CD14-positive monocyte (primary cell): ENCODE results near the gene PTPRC. TPM values are rescaled to one million over a fixed set of nuclear protein-coding genes. Genes with fewer than 3 reads are reported as not detected.
A peak's percentile ranks its signal among the peaks of the same experiment; 100 is the strongest.

Experiments
- DNase-seq, 3 donors: peaks; one replicate each; pipeline ENCODE4 v3.0.0-alpha.2; 2011 to 2022
- H2AFZ ChIP-seq: 2 replicates; pipeline ENCODE4 v1.6.0; 2012; ENCODE audit warnings: mild to moderate bottlenecking, low read depth, low read length, inconsistent platforms; ENCODE audit not compliant: insufficient read depth, poor library complexity, severe bottlenecking
- H3K27ac ChIP-seq, 2 donors: 1 replicate in 1 of 2; 2 replicates in 1 of 2; pipeline ENCODE4 v1.5.1; 2012 to 2013; ENCODE audit warnings: low read length in 2 of 2, control low read depth in 1 of 2, inconsistent platforms in 1 of 2, low read depth in 1 of 2, mild to moderate bottlenecking in 1 of 2
- H3K27me3 ChIP-seq, 2 donors: one replicate each; pipeline versions ENCODE4 v1.6.0 to v1.6.1; 2011 to 2013; ENCODE audit warnings: low read length in 2 of 2; ENCODE audit not compliant: control insufficient read depth in 2 of 2, insufficient read depth in 2 of 2
- H3K36me3 ChIP-seq, 2 donors: replicated peaks in 1 of 2; 1 replicate in 1 of 2; 2 replicates in 1 of 2; pipeline versions ENCODE4 v1.5.1 to v1.6.1; 2012 to 2013; ENCODE audit warnings: low read length in 2 of 2, control low read depth in 1 of 2, inconsistent platforms in 1 of 2, mild to moderate bottlenecking in 1 of 2; ENCODE audit not compliant: insufficient read depth in 2 of 2, control insufficient read depth in 1 of 2
- H3K4me1 ChIP-seq, 2 donors: 1 replicate in 1 of 2; 2 replicates in 1 of 2; pipeline versions ENCODE4 v1.5.1 to v1.6.1; 2012 to 2013; ENCODE audit warnings: low read length in 2 of 2, control low read depth in 1 of 2, inconsistent platforms in 1 of 2, mild to moderate bottlenecking in 1 of 2, moderate library complexity in 1 of 2; ENCODE audit not compliant: insufficient read depth in 2 of 2, control insufficient read depth in 1 of 2
- H3K4me2 ChIP-seq: replicated peaks from 2 replicates; pipeline ENCODE3; 2012; ENCODE audit warnings: low read length, moderate library complexity, mild to moderate bottlenecking; ENCODE audit not compliant: poor library complexity, severe bottlenecking; ENCODE audit errors: extremely low read depth
- H3K4me3 ChIP-seq, 3 experiments: fragments of 200-600 bp in 1 of 3; sonication (generic) in 1 of 3; replicated peaks in 1 of 3; 1 replicate in 2 of 3; 2 replicates in 1 of 3; pipeline ENCODE4 v1.5.1; 2011 to 2013; ENCODE audit warnings: low read length in 3 of 3, mild to moderate bottlenecking in 3 of 3, control low read depth in 2 of 3, low read depth in 2 of 3, inconsistent platforms in 1 of 3, moderate library complexity in 1 of 3
- H3K79me2 ChIP-seq: 2 replicates; pipeline ENCODE4 v1.6.0; 2012; ENCODE audit warnings: mild to moderate bottlenecking, control low read depth, inconsistent platforms, low read length, moderate library complexity; ENCODE audit not compliant: insufficient read depth
- H3K9ac ChIP-seq: 2 replicates; pipeline ENCODE4 v1.6.0; 2017; ENCODE audit warnings: low read length, mild to moderate bottlenecking; ENCODE audit not compliant: insufficient read depth, poor library complexity, severe bottlenecking
- H3K9me3 ChIP-seq, 2 donors: replicated peaks in 1 of 2; 1 replicate in 1 of 2; 2 replicates in 1 of 2; pipeline versions ENCODE4 v1.5.1 to v1.6.1; 2012 to 2013; ENCODE audit warnings: low read length in 2 of 2, control low read depth in 1 of 2; ENCODE audit not compliant: control insufficient read depth in 1 of 2, insufficient read depth in 1 of 2
- H4K20me1 ChIP-seq: 2 replicates; pipeline ENCODE4 v1.6.0; 2012; ENCODE audit warnings: mild to moderate bottlenecking, low read length, control low read depth, moderate library complexity; ENCODE audit not compliant: insufficient read depth
- H3K27ac Mint-ChIP-seq, 7 donors: one replicate each; pipeline ENCODE4 v1.8.0; 2020; ENCODE audit warnings: mild to moderate bottlenecking in 7 of 7, mixed read lengths in 7 of 7, moderate library complexity in 6 of 7, inconsistent platforms in 2 of 7
- H3K27me3 Mint-ChIP-seq, 3 donors: one replicate each; pipeline ENCODE4 v1.8.0; 2021 to 2022; ENCODE audit warnings: low read depth in 3 of 3, mild to moderate bottlenecking in 3 of 3, mixed read lengths in 3 of 3, moderate library complexity in 3 of 3, inconsistent platforms in 1 of 3
- H3K36me3 Mint-ChIP-seq, 2 donors: one replicate each; pipeline ENCODE4 v1.8.0; 2020; ENCODE audit warnings: mixed read lengths in 2 of 2, inconsistent platforms in 1 of 2, mild to moderate bottlenecking in 1 of 2
- H3K4me1 Mint-ChIP-seq: one replicate; pipeline ENCODE4 v1.8.0; 2020; ENCODE audit warnings: mild to moderate bottlenecking, mixed read lengths
- H3K4me3 Mint-ChIP-seq, 2 donors: one replicate each; pipeline ENCODE4 v1.8.0; 2020; ENCODE audit warnings: mild to moderate bottlenecking in 2 of 2, mixed read lengths in 2 of 2, moderate library complexity in 1 of 2
- H3K9me3 Mint-ChIP-seq, 7 donors: one replicate each; pipeline ENCODE4 v1.8.0; 2020 to 2022; ENCODE audit warnings: mixed read lengths in 7 of 7, mild to moderate bottlenecking in 6 of 7, moderate library complexity in 6 of 7, inconsistent platforms in 2 of 7
- CTCF ChIP-seq: fragments of 200-600 bp; IDR thresholded peaks from one replicate; pipeline ENCODE4 v1.8.0; 2022; ENCODE audit warnings: antibody characterized with exemption, mild to moderate bottlenecking
- WGBS: methylation state at CpG from one replicate; pipeline ENCODE4 v1.1.5; 2013; ENCODE audit warnings: missing lambda C conversion rate; ENCODE audit not compliant: insufficient coverage; 5-methylcytosine and 5-hydroxymethylcytosine counted together
- intact Hi-C, 2 donors: fragments of 100-400 bp; cut with micrococcal nuclease; formaldehyde crosslinking; loops; one replicate each; pipeline versions ENCODE4 v1.15.0 to v1.15.1; 2023
- polyA plus RNA-seq, 3 donors: library from polyadenylated mRNA; depleted of rRNA in 1 of 3; unstranded in 2 of 3; stranded (reverse) in 1 of 3; fragments of 300-500 nt in 2 of 3; fragments of >200 nt in 1 of 3; fragmentation: Illumina TruSeq in 2 of 3; gene quantifications; 1 replicate in 2 of 3; 2 replicates in 1 of 3; pipeline ENCODE4 v1.2.3, GENCODE V29; 2012 to 2021

Gene PTPRC
- polyA plus RNA-seq, 3 donors = 410 to 992 (median 667) TPM

- H3K4me2 ChIP-seq = no peak overlapping the region
- no peak overlapping the region for H3K27ac ChIP-seq
- H3K27ac Mint-ChIP-seq = no peak overlapping the region
Measured at GRCh38 chr1:198632007-198632406, 6.8 kb upstream of the PTPRC start.

GRCh38 chr1:198633675-198634121 is 5.1 kb upstream of the PTPRC start:
- intact Hi-C loops = no loop called here
- Histone ChIP-seq H3K36me3 (no peaks in the 10 kb centered on the region), H4K20me1 (no peaks in the 10 kb centered on the region), H3K27me3 (no peaks in the 10 kb centered on the region), H3K27ac (peak overlapping the region; percentile 77 to 95), H3K79me2 (peaks cover 21% of the 10 kb centered on the region), H3K4me3 (peak overlapping the region in 2 of 3 experiments; percentile 31 to 35), H3K4me2 (peak overlapping the region; percentile 45), H2AFZ (peak overlapping the region; percentile 75), H3K9ac (peak overlapping the region; percentile 61), H3K9me3 (no peaks in the 10 kb centered on the region), H3K4me1 (peaks cover 26 to 43% of the 10 kb centered on the region in 2 donors)
- H3K9me3 Mint-ChIP-seq = peaks cover 0 to 10% (median 0%) of the 10 kb centered on the region in 7 donors
- 36% methylated on average over 2 of the region's 2 CpGs for WGBS
- peak overlapping the region; percentile 89 to 97 (median 92) for H3K27ac Mint-ChIP-seq
- peak; percentile 61 to 79 (median 68) for DNase-seq
- peaks cover 3 to 4% of the 10 kb centered on the region in 2 donors for H3K36me3 Mint-ChIP-seq
- H3K4me1 Mint-ChIP-seq = peaks cover 41% of the 10 kb centered on the region
- no peaks in the 10 kb centered on the region for H3K27me3 Mint-ChIP-seq
- no peak for TF ChIP-seq CTCF
- H3K4me3 Mint-ChIP-seq = peak overlapping the region; percentile 2 to 46

More at GRCh38 chr1:198632007-198632406, 6.8 kb upstream of the PTPRC start:
- H3K4me3 ChIP-seq = no peak overlapping the region
- peaks cover 7% of the 10 kb centered on the region for H3K79me2 ChIP-seq
- H3K27me3 Mint-ChIP-seq = no peaks in the 10 kb centered on the region
- DNase-seq = no peak
- no peaks in the 10 kb centered on the region for H3K36me3 ChIP-seq
- peaks cover 15 to 29% of the 10 kb centered on the region in 2 donors for H3K4me1 ChIP-seq
- no peaks in the 10 kb centered on the region for H3K27me3 ChIP-seq
- no peaks in the 10 kb centered on the region for H3K9me3 ChIP-seq
- H3K9me3 Mint-ChIP-seq = peaks cover 0 to 10% (median 0%) of the 10 kb centered on the region in 7 donors
- H2AFZ ChIP-seq = no peak overlapping the region
- H3K9ac ChIP-seq = no peak overlapping the region
- H3K4me3 Mint-ChIP-seq = no peak overlapping the region
- intact Hi-C loops = no loop called here
- H3K36me3 Mint-ChIP-seq = peaks cover 3 to 4% of the 10 kb centered on the region in 2 donors
- H3K4me1 Mint-ChIP-seq = peaks cover 35% of the 10 kb centered on the region
- WGBS = no CpG with 5 or more reads among the region's 2 CpGs
- H4K20me1 ChIP-seq = no peaks in the 10 kb centered on the region
- TF ChIP-seq CTCF = no peak
